GM20431 (cell line): Measurements from ENCODE around the gene SP4.

Experiments
- in situ Hi-C: fragments of 300-500 bp; cut with MseI, MboI; formaldehyde crosslinking; loops from one replicate; pipeline ENCODE4 v1.15.0; 2020; ENCODE audit warnings: low sequenced_read_pairs; ENCODE audit not compliant: unreplicated experiment

SP4 gene

GRCh38 chr7:21430575-21430954 is 2.7 kb downstream of the SP4 start:
- in situ Hi-C loops = no loop called here

- in situ Hi-C loops = no loop called here
Measured at GRCh38 chr7:21443149-21443841, 15.4 kb downstream of the SP4 start.

- in situ Hi-C loops = no loop called here
Measured at GRCh38 chr7:21448974-21449373, 21.1 kb downstream of the SP4 start.

GRCh38 chr7:21450076-21450475 is 22.2 kb downstream of the SP4 start:
- in situ Hi-C loops = no loop called here

GRCh38 chr7:21450941-21451340 is 23.1 kb downstream of the SP4 start:
- in situ Hi-C loops = no loop called here

- in situ Hi-C loops = no loop called here
Measured at GRCh38 chr7:21454182-21454581, 26.3 kb downstream of the SP4 start.

GRCh38 chr7:21454906-21455305 is 27.0 kb downstream of the SP4 start:
- in situ Hi-C loops = no loop called here

- in situ Hi-C loops = no loop called here
Measured at GRCh38 chr7:21461282-21461681, 33.4 kb downstream of the SP4 start.

GRCh38 chr7:21462081-21462480 is 34.2 kb downstream of the SP4 start:
- in situ Hi-C loops = no loop called here

- in situ Hi-C loops = no loop called here
Measured at GRCh38 chr7:21463524-21463923, 35.6 kb downstream of the SP4 start.

- in situ Hi-C loops = no loop called here
Measured at GRCh38 chr7:21468969-21469368, 41.1 kb downstream of the SP4 start.

GRCh38 chr7:21469894-21470293 is 42.0 kb downstream of the SP4 start:
- in situ Hi-C loops = no loop called here

GRCh38 chr7:21472029-21472428 is 44.1 kb downstream of the SP4 start:
- in situ Hi-C loops = no loop called here

- in situ Hi-C loops = no loop called here
Measured at GRCh38 chr7:21476429-21476828, 48.5 kb downstream of the SP4 start.

- in situ Hi-C loops = no loop called here
Measured at GRCh38 chr7:21480693-21481403, 53.0 kb downstream of the SP4 start.

- in situ Hi-C loops = no loop called here
Measured at GRCh38 chr7:21486511-21486910, 58.6 kb downstream of the SP4 start.

- in situ Hi-C loops = no loop called here
Measured at GRCh38 chr7:21495731-21496130, 67.8 kb downstream of the SP4 start.

- in situ Hi-C loops = no loop called here
Measured at GRCh38 chr7:21497072-21497471, 69.2 kb downstream of the SP4 start.

GRCh38 chr7:21500117-21500832 is 72.4 kb downstream of the SP4 start:
- in situ Hi-C loops = loop anchor here (25.0 kb wide), 1 partner anchor 238 kb away; no protein-coding TSS in a partner anchor

- in situ Hi-C loops = loop anchor here (25.0 kb wide), 1 partner anchor 242 kb away; no protein-coding TSS in a partner anchor
Measured at GRCh38 chr7:21504021-21504420, 76.1 kb downstream of the SP4 start.
